GM18909 (cell line): ENCODE measurements around the gene EBI3.
"Not testable (repeated sequence)": the region's sequence is repeated elsewhere in the genome, so short reads cannot be mapped to it uniquely, and the experiment has no call there.

Source experiments
- ATAC-seq: cut with Tn5 transposase; IDR thresholded peaks from one replicate; pipeline ENCODE4 v1.9.1; 2021; ENCODE audit warnings: mild to moderate bottlenecking; ENCODE audit not compliant: unreplicated experiment, poor library complexity

The EBI3 gene

GRCh38 chr19:4233282-4233853, 4.0 kb downstream of the EBI3 start:
- ATAC-seq: no peak

- no peak for ATAC-seq
These were observed 5.0 kb downstream of the EBI3 start for GRCh38 chr19:4234142-4234861.

GRCh38 chr19:4234862-4235201, 5.5 kb downstream of the EBI3 start:
- no peak for ATAC-seq

- ATAC-seq: not testable (repeated sequence)
These were observed 8.2 kb downstream of the EBI3 start for GRCh38 chr19:4237510-4237909.

- ATAC-seq: no peak
These were observed 9.5 kb downstream of the EBI3 start for GRCh38 chr19:4238831-4239230.

- no peak for ATAC-seq
These were observed 12.6 kb downstream of the EBI3 start for GRCh38 chr19:4241824-4242430.

GRCh38 chr19:4245938-4246337, 16.6 kb downstream of the EBI3 start:
- not testable (repeated sequence) for ATAC-seq

GRCh38 chr19:4246767-4247593, 17.7 kb downstream of the EBI3 start, which contains the start of gene YJU2:
TSS of gene YJU2 (plus strand) at chr19:4247080. CDS start at chr19:4247147, 67 bp downstream.
- ATAC-seq: peak; percentile 91

GRCh38 chr19:4256563-4256962, 27.2 kb downstream of the EBI3 start:
- no peak for ATAC-seq

GRCh38 chr19:4257025-4257424, 27.7 kb downstream of the EBI3 start:
- no peak for ATAC-seq

GRCh38 chr19:4258181-4258580, 28.9 kb downstream of the EBI3 start:
- ATAC-seq: no peak

- ATAC-seq: no peak
These were observed 31.4 kb downstream of the EBI3 start for GRCh38 chr19:4260613-4261191.

- no peak for ATAC-seq
These were observed 35.5 kb downstream of the EBI3 start for GRCh38 chr19:4264812-4265211.

GRCh38 chr19:4266253-4267000, 37.1 kb downstream of the EBI3 start:
- no peak for ATAC-seq

GRCh38 chr19:4267101-4267900, 38.0 kb downstream of the EBI3 start:
- ATAC-seq: no peak

- ATAC-seq: no peak
These were observed 38.8 kb downstream of the EBI3 start for GRCh38 chr19:4267901-4268815.

- ATAC-seq: no peak
These were observed 39.6 kb downstream of the EBI3 start for GRCh38 chr19:4268816-4269430.

- ATAC-seq: no peak
These were observed 43.6 kb downstream of the EBI3 start for GRCh38 chr19:4272894-4273293.
